Activated effector memory CD4-positive, alpha-beta T cell treated with anti-CD3 and anti-CD28 coated beads, Interleukin-2, amount 50 U/mL, for 16 hours (primary cell): ENCODE measurements around the gene CEP41.
"Not testable (repeated sequence)": the region's sequence is repeated elsewhere in the genome, so short reads cannot be mapped to it uniquely, and the experiment has no call there.

Experiments
- DNase-seq: peaks from one replicate; pipeline ENCODE4 v3.0.0-alpha.2; 2020

The CEP41 gene

DNA sequence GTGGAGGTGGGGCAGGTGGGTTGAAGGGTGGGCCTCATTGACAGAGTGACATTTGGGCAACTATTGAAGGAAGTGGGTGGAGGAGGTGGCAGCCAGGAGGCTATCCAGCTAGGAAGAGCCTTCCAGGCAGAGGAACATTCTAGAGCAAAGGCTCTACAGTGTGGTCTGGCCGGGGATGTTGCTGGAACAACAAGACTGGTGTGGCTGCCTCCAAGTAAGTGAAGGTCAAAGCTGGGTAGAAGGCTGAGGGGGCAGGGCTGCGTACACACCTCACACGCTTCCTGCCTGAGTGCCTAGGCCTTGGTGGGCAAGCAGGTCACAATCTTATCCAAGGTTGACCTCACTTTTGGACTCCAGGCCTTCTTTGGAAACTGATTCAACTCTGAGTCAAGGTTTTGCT is 53.9 kb downstream of the CEP41 start:
- no peak for DNase-seq

DNA sequence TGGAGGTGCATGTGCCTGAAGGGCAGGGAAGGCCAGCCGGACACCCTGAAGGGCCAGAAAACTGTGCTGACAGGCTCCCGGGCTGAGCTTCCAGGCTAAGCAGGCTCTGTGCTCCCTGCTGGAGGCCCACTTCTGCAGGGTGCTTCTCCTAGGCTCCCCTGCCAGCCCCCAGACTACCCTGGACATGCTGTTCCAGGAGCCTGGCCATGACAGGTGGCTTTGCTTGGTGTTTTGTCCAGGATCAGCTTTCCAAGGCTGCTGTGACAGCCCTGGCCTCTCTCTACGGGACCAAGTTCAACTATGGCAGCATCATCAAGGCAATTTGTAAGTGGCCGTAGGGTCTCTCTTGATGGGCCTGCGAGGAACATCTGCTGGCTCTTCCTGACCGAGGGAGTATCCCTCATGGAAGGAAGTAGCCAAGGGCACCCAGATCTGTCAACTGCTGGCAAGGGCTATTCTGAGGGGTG is 55.2 kb downstream of the CEP41 start:
- DNase-seq, result no peak

DNA sequence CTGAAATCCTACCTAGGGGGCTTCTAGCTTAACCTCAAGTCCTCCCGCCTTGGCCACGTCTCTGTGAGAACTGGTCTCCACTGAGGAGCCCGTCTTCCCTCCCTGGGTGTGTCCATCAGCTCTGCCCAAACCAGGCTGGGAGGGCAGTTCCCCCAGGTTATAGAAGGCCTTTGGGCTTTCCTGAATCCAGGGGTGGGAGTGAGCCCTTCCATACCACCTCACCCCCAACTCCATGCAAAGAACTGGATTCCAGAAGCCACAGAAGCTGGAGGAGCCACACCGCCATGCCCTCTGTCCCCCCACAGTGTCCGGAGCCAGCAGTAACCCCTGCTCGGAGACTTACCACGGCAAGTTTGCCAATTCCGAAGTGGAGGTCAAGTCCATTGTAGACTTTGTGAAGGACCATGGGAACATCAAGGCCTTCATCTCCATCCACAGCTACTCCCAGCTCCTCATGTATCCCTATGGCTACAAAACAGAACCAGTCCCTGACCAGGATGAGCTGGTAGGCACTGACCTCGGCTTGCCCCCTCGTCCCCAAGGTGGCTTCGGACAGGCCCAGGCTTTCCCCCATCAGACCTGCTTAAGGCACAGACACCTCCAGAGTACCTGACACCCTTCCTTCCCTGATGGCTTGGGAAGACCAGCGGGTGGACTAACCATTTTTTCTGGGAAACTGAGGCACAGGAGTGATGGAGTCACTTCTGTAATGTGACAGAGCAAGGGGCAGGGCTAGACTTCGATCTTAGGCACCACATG is 55.8 kb downstream of the CEP41 start:
- peak; percentile 38 for DNase-seq

DNA sequence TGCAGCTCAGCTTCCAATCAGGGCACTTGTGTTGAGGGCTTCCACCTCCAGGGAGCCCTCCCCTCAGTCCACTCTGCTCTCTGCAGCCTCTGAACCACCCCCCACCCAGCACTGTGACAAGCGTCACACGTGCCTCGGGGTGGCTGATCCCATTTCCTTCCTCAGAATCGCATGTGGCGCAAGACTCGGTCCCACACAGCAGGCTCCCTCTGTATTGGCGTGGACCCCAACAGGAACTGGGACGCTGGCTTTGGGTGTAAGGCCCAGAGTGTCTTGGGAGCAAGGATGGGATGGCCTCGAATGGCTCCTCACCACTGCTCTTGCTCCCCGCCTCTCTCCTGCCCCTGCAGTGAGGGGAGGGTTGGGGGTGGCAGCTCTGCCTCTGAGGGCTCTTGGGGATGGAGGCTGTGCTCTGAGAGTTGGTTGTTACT is 56.4 kb downstream of the CEP41 start:
- DNase-seq, result no peak

DNA sequence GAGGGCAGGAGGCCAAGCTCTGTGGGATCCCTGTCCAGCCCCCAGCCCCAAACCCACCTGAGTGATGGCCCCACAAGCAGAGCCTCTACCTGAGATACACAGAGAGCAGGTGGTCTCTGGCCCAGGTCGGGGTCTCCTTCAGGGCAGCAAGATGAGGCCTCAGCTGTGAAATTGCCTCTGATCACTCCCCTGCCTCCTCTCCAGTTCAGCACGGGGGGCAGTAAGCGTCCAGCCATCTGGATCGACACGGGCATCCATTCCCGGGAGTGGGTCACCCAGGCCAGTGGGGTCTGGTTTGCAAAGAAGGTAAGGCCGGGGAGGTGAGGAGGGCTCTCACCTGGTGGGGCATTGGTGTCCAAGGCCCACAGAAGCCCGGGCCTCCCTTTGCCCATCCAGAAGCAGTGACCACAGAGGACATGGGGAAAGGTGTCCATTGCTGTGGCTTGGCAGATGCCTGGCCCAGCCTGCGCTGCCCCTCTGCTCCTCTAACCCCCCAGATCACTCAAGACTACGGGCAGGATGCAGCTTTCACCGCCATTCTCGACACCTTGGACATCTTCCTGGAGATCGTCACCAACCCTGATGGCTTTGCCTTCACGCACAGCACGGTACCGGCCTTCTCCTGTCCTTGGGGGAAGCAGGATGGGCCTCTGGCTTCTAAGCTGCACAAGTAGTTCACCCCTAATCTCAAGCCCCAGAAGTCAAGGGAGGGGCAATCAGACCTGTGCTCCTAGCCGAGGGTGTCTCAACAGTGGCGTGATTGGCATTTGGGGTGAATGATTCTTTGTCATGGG is 57.4 kb downstream of the CEP41 start:
- peak; percentile 45 for DNase-seq

DNA sequence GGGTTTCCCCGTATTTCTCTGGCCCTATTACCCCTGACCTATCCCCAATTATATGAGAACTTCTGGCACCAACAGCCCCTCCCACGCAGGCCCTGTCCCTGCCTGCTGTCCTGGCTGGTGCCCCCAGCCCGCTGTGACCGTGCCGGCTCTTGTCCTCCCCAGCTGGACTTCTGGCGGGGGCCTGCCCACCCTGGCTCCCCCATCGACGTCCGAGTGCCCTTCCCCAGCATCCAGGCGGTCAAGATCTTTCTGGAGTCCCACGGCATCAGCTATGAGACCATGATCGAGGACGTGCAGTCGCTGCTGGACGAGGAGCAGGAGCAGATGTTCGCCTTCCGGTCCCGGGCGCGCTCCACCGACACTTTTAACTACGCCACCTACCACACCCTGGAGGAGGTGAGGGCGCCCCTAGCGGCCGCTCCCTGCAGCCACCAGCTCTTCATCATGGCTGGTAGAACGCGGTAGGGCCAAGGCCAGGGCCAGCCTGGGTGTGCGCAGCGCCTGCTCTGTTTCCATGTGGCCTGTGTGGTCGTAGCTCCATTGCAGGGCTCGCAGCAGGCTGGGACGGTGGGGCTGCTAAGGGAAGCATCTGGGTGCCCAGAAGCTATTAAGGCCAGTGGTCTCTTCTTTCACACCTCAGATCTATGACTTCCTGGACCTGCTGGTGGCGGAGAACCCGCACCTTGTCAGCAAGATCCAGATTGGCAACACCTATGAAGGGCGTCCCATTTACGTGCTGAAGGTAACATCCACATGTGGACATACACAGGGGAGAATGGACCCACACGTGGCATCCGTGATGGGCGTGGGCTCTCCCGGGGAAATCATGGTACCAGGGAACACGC is 59.1 kb downstream of the CEP41 start:
- peak; percentile 55 for DNase-seq

DNA sequence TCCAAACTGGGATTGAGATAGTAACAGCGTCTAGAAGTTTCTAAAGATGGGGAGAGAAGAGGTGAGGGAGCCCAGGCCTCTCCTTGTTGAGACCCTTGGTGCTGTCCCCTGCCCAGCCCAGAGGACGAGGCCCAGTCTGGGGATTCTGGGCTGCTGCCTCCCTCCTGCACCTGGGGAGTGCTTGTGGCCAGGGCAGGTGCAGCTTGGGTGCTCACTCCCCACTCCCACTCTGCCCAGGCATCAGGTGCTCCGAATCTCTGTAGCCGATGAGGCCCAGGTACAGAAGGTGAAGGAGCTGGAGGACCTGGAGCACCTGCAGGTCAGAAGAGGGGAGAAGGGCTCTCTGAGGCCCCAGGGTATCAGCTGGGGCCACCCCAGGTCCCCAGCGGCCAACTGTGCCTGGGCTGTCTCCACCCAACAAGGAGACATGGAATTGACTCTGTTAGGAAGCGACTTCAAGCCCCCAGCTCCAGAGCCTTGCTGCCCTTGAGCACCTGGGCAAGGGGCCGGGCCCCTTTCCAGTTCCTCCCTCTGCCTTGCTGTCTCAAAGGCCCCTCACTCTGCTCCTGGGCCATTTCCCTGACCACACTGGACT is 59.9 kb downstream of the CEP41 start:
- peak; percentile 52 for DNase-seq

DNA sequence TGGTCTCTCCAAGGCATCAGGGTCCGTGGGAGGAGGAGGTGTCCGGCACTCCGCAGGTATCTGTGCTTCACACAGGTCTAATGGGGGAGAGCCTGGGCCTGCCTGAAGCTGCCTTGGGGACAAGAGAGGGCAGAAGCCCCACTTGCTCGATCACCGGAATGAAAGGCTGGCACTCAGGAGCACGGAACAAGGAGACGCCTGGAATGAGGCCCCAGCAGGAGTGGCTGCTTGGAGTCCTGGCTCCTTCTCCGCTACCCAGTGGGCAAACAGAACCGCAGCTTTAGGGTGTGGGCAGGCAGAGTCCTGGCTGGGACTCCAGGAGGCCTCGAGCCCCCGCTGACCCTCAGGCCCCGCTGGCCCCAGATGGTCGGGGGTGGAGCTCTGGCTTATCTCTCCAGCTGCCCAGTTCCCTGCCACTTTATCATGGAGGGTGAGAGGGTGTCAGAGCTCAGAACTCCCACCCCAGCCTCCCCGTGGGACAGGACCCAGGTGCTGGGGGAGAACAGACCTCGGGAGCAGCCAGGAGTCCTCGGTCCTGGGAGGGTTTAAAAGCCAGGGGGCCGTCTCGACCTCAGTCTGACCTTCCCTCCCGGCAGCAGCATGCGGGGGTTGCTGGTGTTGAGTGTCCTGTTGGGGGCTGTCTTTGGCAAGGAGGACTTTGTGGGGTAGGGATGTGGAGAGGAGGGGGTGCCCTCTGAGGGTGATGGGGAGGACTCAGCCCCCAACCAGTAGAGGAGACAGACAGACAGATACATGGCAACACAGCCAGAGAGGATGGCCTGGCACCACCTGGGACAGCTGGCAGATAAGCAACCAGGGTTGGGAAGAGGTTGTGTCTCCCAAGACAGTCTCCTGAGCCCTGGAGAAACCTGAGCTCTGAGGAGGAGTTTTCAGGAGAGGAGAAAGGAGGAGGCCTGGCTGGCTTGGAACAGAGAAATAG is 60.6 kb downstream of the CEP41 start, which contains the start of gene CPA1:
Gene CPA1 (plus strand): TSS at position 574 of the 940 bp plus-strand sequence. CDS start 27 bp downstream, at position 601.
- DNase-seq, result peak; percentile 57

DNA sequence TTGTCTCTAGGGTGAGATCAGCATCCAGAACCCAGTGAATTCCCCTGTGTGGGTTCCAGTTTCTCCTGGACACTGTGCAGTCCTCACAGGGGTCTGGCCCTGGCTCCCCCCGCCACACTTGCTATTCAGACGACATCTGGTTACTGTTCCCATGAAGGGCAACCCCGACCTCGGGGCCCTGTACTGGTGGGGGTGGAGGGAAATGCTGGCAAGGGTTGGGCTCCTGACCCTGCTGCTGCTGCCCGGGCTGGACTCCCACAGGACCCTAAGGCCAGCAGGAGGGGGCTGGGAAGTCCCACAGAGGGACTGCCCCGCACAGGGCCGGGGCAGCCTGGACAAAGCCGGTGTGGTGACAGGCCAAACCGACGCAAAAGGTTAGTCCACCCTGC is 61.3 kb downstream of the CEP41 start:
- peak; percentile 57 for DNase-seq

DNA sequence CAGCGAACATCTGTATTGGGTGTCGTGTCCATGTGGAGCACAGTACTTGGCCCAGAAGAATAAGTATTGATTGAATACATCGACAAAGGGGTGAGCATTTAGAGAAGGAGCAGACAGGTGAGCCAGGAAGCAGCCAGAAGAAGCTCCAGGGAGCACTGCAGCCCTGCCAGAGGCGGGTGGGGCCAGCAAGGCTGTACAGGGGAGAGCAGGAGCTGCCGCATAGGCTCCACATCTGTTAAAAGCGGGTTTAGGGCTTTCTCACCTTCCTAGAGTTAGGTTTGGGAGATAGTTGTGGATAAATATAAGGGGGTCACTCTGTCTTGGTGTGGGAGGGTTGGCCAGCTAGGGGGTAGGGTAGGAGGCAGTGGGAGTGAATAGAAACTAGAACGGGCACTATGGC is 61.8 kb downstream of the CEP41 start:
- peak; percentile 19 for DNase-seq

DNA sequence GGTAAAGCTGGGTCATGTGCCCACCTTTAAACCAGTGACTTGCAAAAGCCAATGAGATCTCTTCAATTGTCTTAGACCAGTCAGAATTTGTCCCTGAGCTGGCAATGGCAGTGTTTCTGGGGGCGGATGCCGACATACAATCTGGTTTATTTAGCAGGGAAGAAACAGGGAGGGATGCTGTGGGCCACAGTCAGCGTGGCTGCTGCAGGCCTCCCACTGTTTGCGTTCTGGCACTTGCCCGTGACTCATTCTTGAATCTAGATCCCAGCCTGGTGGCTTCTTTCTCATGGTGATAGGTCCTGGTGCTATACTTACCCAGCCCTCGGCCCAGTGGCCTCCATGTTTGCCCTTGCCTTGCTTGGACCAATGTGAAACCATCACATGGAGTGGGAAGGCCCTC is 63.6 kb downstream of the CEP41 start:
- DNase-seq, result peak; percentile 34

DNA sequence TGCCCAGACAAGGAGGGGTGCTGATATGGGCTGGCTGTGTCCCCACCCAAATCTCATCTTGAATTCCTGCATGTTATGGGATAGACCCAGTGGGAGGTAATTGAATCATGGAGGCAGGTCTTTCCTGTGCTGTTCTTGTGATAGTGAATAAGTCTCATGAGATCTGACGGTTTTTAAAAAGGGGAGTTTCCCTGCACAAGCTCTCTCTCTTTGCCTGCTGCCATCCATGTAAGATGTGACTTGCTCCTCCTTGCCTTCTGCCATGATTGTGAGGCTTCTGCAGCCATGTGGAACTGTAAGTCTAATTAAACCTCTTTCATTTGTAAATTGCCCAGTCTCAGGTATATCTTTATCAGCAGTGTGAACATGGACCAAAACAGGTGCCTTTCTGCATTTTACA is 64.4 kb downstream of the CEP41 start:
- DNase-seq, result not testable (repeated sequence)

DNA sequence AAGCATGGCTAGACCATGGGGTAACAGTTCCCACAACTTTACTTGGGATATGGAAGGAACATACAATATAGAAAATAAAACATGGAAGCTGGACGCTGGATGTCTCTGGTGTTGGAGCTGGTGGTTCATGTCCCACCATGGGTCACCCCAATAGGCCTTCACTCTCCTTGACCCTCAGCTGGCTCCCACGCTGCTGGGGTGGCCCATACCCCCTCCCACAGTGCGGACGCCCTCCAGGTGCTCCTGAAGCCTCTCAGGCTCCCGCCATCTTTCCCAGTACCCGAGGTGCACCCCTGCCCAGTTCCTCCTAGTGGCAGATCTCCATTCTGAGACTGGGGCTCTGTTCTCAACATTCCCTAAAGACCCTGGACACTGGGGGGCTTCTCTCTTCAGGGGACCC is 66.3 kb downstream of the CEP41 start:
- DNase-seq, result peak; percentile 54

DNA sequence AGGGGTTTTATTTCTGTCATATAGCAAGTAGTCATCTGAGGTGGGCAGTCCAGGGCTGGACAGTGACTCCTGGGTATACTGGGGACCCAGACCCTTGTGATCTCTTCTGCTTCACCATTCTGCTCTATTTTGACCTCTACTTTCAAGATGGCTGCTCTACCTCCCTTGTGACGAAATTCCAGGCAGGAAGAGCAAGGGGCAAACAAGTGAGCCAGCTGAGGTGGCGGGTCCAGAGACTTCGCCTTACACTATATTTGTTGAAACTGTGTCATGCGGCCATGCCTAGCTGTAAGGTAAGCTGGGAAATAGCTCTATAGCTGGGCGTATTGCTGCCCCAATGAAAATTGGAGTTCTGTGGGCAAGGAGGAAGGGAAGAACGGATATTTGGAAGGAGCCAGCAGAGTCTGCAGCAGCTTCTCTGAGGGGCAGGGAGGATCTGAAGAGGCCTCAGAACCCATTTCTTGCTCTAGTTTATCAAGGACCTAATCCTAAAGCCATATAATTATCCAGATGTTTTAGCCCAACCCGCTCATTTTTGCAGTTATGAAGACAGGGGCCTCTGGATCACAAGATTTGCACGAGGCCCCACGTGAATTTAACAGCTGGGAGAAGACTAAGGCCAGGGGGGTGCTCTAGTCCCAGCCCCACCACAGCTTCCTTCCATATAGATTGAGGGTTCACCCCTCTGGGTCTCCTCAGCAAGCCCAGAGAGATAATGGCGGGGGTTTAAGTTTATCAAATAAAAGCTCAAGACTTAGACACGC is 68.2 kb downstream of the CEP41 start:
- peak; percentile 31 for DNase-seq

DNA sequence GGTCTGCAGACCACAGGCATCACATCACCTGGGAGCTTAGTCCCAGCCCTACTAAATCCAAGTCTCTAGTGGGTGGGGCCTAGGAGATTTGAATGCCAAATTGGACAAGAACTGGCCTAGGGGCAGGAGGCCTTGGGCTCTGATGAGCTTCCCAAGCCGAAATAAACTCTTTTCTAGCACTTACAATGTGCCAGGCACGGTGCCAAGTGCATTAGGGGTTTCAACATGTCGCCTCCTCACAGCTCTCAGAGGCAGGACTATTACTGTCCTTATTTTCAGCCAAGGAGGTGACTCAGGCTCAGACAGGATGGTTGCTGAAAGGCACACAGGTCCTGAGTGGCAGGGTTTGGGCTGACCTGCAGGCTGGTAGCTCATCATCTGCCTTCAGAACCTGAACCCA is 69.8 kb downstream of the CEP41 start:
- no peak for DNase-seq

DNA sequence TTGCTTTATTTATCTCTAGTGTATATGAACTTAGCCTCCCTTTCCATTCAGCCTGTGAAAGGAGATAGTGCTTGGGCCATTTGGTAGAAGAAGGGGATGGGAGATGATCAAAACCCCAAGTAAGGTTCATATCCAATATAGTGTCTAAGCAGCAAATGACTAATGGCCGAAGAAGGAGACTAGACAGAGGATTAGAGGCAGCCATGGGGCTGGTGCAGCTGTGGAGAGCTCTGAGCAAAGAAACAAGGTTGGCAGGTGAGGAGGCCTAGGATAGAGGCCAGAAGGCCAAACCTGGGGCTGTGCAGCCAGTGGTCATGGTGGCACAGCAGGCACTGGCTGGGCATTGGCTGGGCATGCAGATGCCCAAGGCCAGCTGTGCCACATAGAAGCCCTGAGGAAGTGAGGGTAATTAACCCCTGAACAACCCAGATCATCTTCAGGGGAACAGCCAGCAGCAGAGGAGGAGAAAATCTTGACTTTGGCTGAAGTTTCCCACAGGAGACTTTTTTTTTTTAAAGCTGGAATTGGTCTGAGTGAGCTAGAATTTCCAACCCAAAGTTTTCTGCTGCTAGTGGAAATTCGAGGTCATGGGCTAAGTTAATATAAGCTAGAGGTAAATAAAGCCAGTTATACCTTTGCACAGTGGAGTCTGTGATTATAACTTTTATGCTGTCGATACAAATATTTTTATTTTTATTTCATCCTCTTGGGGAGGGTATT is 70.8 kb downstream of the CEP41 start:
- no peak for DNase-seq

DNA sequence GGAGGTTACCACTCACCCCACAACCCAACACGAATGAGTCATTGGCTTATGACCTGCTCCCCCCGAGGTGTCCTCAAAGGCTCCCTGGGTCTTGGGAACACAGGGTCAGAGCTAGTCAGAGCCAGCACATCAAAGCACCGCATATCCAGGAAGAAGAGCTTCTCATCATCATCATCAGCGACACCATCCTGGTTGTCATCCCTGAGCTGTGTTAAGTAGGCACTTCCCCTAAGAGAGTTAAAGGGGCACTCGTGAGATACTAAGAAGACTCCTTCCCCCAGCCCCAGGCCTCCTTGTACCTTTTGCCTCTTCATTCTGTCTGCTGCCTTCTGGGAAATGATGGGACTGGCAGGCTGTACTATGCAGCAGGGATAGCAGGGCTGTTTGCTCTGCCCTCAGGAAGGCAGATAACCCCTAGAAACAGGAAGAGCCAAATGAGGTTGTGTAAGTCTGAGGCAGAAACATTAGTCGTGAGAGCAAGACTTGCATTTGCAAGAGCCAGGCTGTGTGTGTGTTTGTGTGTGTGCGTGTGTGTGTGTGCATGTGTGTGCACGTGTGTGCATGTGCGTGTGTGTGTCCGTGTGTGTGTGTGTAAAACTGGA is 71.6 kb downstream of the CEP41 start:
- no peak for DNase-seq

DNA sequence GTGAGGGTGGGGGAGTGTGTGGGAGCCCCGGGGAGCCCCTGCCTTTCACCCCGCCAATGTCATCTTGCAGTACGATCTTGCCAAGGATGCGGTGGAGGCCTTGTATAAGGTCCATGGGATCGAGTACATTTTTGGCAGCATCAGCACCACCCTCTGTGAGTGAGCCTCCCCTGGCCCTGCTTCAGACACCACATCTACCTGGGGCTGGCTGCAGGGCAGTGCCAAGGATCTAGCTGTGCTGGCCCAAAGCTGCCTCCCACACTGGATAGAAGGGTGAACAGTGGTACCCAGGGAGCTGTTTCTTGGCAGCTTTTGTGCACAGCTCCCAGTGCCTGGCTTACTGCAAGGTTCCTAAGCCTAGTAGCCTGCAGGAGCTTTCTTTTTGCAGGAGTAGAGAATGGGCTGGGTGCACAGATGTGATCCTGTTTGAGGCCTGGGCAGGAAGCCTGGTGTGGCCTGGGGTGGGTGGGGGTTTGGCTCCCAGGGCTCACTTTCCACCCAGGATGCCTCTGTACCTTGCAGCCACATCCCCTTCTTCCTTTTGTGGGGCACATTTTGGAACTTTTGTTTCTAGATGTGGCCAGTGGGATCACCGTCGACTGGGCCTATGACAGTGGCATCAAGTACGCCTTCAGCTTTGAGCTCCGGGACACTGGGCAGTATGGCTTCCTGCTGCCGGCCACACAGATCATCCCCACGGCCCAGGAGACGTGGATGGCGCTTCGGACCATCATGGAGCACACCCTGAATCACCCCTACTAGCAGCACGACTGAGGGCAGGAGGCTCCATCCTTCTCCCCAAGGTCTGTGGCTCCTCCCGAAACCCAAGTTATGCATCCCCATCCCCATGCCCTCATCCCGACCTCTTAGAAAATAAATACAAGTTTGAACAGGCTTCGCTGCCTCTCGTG is 72.7 kb downstream of the CEP41 start:
- DNase-seq, result peak; percentile 44
